ENCODE measurements around the gene HTT-AS. TPM values are rescaled to one million over a fixed set of nuclear protein-coding genes. Genes with fewer than 3 reads are reported as not detected.

The HTT-AS gene
- not detected in 2 replicates for total RNA-seq

GRCh38 chr4:3074078-3074845, at the start of gene HTT-AS, which contains the start of gene HTT:
Gene HTT-AS, minus strand, starts transcription at chr4:3074538.
Gene HTT, plus strand, starts transcription at chr4:3074681. Its CDS starts 145 bp downstream, at chr4:3074826.

Other genes starting within 250 kb of the HTT-AS start
- gene ADD1, start 230.7 kb downstream of the HTT-AS start, total RNA-seq, result 191 and 201 TPM in 2 replicates
- 18.0 and 18.6 TPM in 2 replicates for gene NOP14, start 111.1 kb downstream of the HTT-AS start, total RNA-seq
- gene GRK4, start 111.0 kb downstream of the HTT-AS start, total RNA-seq, result 6.0 and 8.6 TPM in 2 replicates
- gene HTT, start 143 bp upstream of the HTT-AS start, total RNA-seq, result 44.8 and 56.1 TPM in 2 replicates
- gene MSANTD1, start 174.6 kb upstream of the HTT-AS start, total RNA-seq, result 0.44 and 0.83 TPM in 2 replicates
- gene RGS12, start 218.5 kb upstream of the HTT-AS start, total RNA-seq, result 22.3 and 23.3 TPM in 2 replicates